GM18951 (cell line): Measurements from ENCODE around the gene ROS1.

Source experiments
- POLR2A ChIP-seq: IDR thresholded peaks from 4 replicates; pipeline ENCODE4 v1.6.1; 2011; ENCODE audit warnings: mild to moderate bottlenecking; ENCODE audit not compliant: insufficient read length, insufficient read depth; ENCODE audit errors: extremely low read depth
- in situ Hi-C: fragments of 300-500 bp; cut with MboI; formaldehyde crosslinking; loops from one replicate; pipeline ENCODE4 v1.12.0; 2022; ENCODE audit warnings: low sequenced_read_pairs, mixed read lengths, inconsistent platforms; ENCODE audit not compliant: unreplicated experiment

Gene ROS1

GRCh38 chr6:117309611-117310010 lies 116.1 kb downstream of the ROS1 start:
- TF ChIP-seq POLR2A = no peak
- in situ Hi-C loops = no loop called here

DNA sequence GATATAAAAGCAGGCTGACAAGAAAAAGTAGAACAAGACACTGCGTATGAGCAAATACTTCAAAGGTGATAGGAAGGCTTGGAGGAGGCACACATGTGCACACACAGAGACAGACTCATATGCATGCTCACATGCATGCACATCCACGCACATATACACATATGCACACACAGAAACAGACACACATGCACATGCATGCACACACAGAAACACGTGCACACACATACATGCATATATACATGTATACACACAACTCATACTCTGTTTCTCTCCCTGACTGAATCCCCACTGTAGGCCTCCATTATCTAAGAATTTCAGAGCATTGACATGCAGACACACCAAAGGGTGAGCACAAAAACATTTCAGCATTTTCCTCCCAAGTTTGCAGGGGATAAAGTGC lies 116.7 kb downstream of the ROS1 start:
- TF ChIP-seq POLR2A = no peak
- in situ Hi-C loops = no loop called here

DNA sequence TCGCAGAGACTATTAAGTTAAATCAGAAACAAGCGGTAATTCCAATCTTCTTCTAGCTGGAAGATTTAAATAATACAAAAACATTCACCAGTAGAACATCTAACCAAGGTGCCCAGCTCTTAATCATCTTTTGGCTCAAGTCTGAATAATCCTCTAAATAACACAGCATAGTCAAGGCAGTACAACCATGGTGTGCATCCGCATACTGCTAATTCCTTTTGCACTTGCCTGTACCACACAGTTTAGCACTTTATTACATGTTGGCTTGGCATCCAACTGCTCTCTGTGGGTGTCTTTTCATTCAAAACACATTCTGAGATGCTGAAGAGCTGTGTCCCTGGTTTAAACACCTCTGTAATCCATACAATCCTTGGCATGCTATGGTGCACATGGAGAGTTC lies 118.1 kb downstream of the ROS1 start:
- in situ Hi-C loops = no loop called here
- no peak for TF ChIP-seq POLR2A

DNA sequence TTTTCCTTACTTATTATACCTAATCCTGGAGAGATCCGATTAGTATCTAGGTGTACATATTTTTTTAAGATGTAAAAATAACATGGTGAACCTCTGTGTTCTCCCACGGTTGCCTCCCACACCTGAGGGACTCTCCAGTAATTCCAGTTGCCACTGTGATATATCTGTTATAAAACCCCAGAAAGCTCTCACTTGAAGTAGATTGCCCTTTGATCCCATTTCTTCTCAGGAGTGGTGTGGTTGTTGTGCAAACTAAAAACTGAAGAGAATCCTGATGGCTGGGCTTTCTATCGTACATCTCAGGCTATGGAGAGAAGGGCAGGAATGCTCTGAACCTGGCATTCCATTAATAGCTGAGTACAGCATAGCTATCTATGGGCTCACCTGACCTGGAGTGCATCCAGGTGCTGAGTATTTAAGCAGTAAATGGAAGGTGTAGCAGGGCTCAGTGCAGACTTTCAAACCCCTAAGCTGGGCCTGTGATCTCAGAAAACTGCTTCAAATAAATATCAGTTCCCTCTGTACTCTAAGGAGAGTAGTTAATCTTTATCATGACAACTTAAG lies 119.4 kb downstream of the ROS1 start:
- no peak for TF ChIP-seq POLR2A
- in situ Hi-C loops = no loop called here

- TF ChIP-seq POLR2A = no peak
- in situ Hi-C loops = no loop called here
Observed at GRCh38 chr6:117304446-117304845, 121.3 kb downstream of the ROS1 start.

DNA sequence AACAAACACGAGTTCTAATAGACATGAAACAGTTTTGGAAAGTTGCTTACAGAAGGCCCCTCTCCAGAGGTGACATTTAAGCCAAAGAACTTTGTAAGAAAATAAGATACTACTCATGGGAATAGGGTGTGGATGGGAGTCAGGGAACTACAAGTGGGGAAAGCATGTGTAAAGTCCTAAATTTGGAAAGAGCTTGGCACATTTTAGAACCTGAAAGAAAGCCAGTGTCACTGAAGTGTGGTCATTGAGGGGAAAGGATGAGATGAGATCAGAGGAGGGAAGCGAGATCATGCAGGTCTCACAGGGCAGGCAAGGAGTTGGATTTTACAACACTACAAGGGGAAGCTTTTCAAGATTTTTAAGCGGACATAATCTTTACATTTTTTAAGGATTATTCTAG lies 122.4 kb downstream of the ROS1 start:
- no peak for TF ChIP-seq POLR2A
- in situ Hi-C loops = no loop called here

- in situ Hi-C loops = no loop called here
- no peak for TF ChIP-seq POLR2A
Observed at GRCh38 chr6:117298941-117299340, 126.8 kb downstream of the ROS1 start.

DNA sequence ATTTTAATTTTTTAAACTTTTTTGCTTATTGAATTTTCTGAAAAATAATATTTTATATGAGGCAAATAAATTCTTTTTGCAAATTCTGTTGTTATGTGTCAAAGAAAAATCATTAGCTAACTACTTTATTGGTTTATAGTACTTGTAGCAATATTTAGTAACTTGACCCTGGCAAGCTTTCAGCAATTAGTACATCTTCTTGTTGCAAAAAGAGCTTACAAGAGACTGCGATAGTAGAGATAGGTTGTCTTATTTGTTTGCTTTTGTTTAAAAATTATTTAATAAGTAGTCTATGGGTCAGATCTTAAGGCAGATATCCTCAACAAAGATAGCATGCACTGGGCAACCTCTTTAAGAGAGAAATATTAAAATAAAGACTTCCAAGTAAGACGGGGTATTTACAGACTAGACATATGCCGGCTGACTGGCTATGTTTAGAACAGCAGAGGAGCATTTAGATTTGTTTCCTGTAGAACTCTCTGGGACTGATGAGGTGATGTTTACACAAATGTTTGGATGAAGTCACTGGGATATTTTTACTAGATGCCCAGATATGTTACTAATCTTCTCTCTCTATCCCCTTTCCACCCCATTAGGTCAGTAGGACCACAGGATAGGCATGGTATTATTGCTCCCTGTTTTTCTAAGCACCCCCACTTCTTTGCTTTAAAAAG lies 135.4 kb downstream of the ROS1 start:
- no peak for TF ChIP-seq POLR2A
- in situ Hi-C loops = no loop called here

DNA sequence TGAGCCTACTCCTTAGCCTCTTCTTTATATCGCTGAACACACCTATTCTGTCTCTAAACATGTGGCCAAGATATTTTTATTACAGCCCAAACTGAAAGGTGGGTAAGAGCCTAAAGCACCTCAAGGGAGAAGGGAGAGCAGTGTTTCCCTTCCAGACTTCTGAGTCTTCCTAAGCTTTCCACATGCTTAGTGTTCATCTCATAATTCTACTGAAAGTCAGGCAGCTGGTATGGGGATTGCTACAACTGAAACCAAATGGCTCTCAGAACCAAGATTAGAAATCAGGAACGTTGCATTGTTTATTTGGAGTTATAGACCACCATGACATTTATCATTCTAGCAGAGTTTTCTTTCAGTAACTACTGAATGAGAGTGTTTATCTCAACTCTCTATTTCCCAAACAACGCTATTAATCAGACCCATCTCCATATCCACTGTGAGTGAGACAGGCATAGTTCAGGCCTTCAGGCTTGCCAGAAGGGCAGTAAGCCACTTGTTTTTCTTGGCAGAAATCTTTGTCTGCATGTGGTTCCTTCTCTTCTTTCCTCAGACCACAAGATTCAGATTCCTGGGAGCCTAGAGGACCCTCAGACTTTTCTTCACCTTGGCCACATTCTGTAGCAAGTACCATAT lies 137.5 kb downstream of the ROS1 start:
- no peak for TF ChIP-seq POLR2A
- in situ Hi-C loops = no loop called here

DNA sequence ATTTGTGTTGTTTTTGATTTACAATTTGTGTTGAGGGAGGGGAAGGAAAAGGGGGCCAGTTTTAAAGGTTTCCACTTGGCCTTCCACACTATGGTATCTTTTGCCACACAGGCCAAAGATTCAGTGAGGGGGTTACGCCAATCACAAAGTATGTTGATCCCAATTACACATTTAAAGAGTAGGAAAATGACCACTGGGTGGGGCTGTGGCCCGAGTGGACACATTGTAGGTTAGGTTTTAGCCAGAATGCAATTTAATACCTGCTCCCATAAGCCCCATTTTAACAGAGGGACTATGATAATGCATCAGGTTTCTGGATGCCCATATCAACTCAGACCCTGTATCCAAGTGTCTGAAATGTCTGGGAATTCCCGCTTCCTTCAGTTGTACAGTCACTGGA lies 144.8 kb downstream of the ROS1 start:
- in situ Hi-C loops = no loop called here
- TF ChIP-seq POLR2A = no peak

GRCh38 chr6:117276778-117277316 lies 148.9 kb downstream of the ROS1 start:
- in situ Hi-C loops = no loop called here

GRCh38 chr6:117275711-117276110 lies 150.0 kb downstream of the ROS1 start:
- no peak for TF ChIP-seq POLR2A
- in situ Hi-C loops = no loop called here

More at GRCh38 chr6:117276778-117277316, 148.9 kb downstream of the ROS1 start:
- TF ChIP-seq POLR2A = no peak

DNA sequence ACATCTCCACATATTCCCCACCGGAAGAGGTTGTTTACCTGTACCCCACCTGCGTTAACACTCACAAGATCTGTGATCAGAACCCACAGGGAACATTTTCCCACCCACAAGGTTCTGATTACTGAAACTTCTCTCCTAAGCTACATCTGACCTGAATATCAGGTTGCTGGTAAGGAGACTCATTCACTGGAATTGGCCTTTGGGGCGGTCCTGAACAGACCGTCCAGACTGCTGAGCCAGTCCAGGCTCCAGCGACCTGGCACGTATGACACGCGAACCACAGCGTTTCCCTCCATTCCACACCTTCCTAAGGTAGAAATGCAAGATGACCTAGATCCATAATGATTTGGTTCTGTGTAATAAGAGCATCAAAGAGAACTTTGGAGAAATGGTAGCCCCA lies 150.5 kb downstream of the ROS1 start:
- no peak for TF ChIP-seq POLR2A
- in situ Hi-C loops = no loop called here

GRCh38 chr6:117272891-117273290 lies 152.9 kb downstream of the ROS1 start:
- no peak for TF ChIP-seq POLR2A
- in situ Hi-C loops = no loop called here

- no peak for TF ChIP-seq POLR2A
- in situ Hi-C loops = no loop called here
Observed at GRCh38 chr6:117272032-117272866, 153.5 kb downstream of the ROS1 start.
